ENCODE data around the gene DNAJC17.

The DNAJC17 gene

GRCh38 chr15:40792394-40792793, 14.9 kb downstream of the DNAJC17 start:
- no peak overlapping the region for H3K27ac ChIP-seq (ENCODE audit: low read length)
- H3K9ac ChIP-seq (ENCODE audit: low read length in 2 of 2) = no peak overlapping the region
- no peaks in the 10 kb centered on the region for H3K9me3 ChIP-seq (ENCODE audit: control insufficient read depth in 2 of 2, low read length in 2 of 2)
- peaks cover 6% of the 10 kb centered on the region for H3K4me1 ChIP-seq (ENCODE audit: control insufficient read depth, insufficient read depth, low read length)
- no peaks in the 10 kb centered on the region for H3K27me3 ChIP-seq (ENCODE audit: control insufficient read depth in 1 of 2, insufficient read depth in 2 of 2, low read length in 2 of 2)
- no peak overlapping the region for H3K4me3 ChIP-seq (ENCODE audit: low read length in 2 of 2)
- H3K36me3 ChIP-seq (ENCODE audit: control insufficient read depth in 2 of 2, insufficient read depth in 2 of 2, low read length in 2 of 2) = peaks cover 0 to 5% of the 10 kb centered on the region in 2 donors

- peaks cover 12% of the 10 kb centered on the region for H3K4me1 ChIP-seq (ENCODE audit: control insufficient read depth, insufficient read depth, low read length)
- H3K9ac ChIP-seq (ENCODE audit: low read length in 2 of 2) = no peak overlapping the region
- H3K27ac ChIP-seq (ENCODE audit: low read length) = no peak overlapping the region
- peaks cover 0 to 5% of the 10 kb centered on the region in 2 donors for H3K36me3 ChIP-seq (ENCODE audit: control insufficient read depth in 2 of 2, insufficient read depth in 2 of 2, low read length in 2 of 2)
- no peak overlapping the region for H3K4me3 ChIP-seq (ENCODE audit: low read length in 2 of 2)
- H3K27me3 ChIP-seq (ENCODE audit: control insufficient read depth in 1 of 2, insufficient read depth in 2 of 2, low read length in 2 of 2) = no peaks in the 10 kb centered on the region
- no peaks in the 10 kb centered on the region for H3K9me3 ChIP-seq (ENCODE audit: control insufficient read depth in 2 of 2, low read length in 2 of 2)
Observed at GRCh38 chr15:40790718-40791117, 16.6 kb downstream of the DNAJC17 start.

GRCh38 chr15:40789999-40790398, 17.3 kb downstream of the DNAJC17 start:
- no peak overlapping the region for H3K27ac ChIP-seq (ENCODE audit: low read length)
- H3K9me3 ChIP-seq (ENCODE audit: control insufficient read depth in 2 of 2, low read length in 2 of 2) = no peaks in the 10 kb centered on the region
- peaks cover 0 to 5% of the 10 kb centered on the region in 2 donors for H3K36me3 ChIP-seq (ENCODE audit: control insufficient read depth in 2 of 2, insufficient read depth in 2 of 2, low read length in 2 of 2)
- no peak overlapping the region for H3K4me3 ChIP-seq (ENCODE audit: low read length in 2 of 2)
- peaks cover 15% of the 10 kb centered on the region for H3K4me1 ChIP-seq (ENCODE audit: control insufficient read depth, insufficient read depth, low read length)
- H3K9ac ChIP-seq (ENCODE audit: low read length in 2 of 2) = no peak overlapping the region
- H3K27me3 ChIP-seq (ENCODE audit: control insufficient read depth in 1 of 2, insufficient read depth in 2 of 2, low read length in 2 of 2) = no peaks in the 10 kb centered on the region

GRCh38 chr15:40789119-40789518, 18.2 kb downstream of the DNAJC17 start:
- no peak overlapping the region for H3K4me3 ChIP-seq (ENCODE audit: low read length in 2 of 2)
- no peaks in the 10 kb centered on the region for H3K9me3 ChIP-seq (ENCODE audit: control insufficient read depth in 2 of 2, low read length in 2 of 2)
- H3K27me3 ChIP-seq (ENCODE audit: control insufficient read depth in 1 of 2, insufficient read depth in 2 of 2, low read length in 2 of 2) = no peaks in the 10 kb centered on the region
- no peak overlapping the region for H3K27ac ChIP-seq (ENCODE audit: low read length)
- H3K36me3 ChIP-seq (ENCODE audit: control insufficient read depth in 2 of 2, insufficient read depth in 2 of 2, low read length in 2 of 2) = peaks cover 0 to 5% of the 10 kb centered on the region in 2 donors
- H3K9ac ChIP-seq (ENCODE audit: low read length in 2 of 2) = no peak overlapping the region
- H3K4me1 ChIP-seq (ENCODE audit: control insufficient read depth, insufficient read depth, low read length) = peaks cover 15% of the 10 kb centered on the region

GRCh38 chr15:40787991-40788390, 19.3 kb downstream of the DNAJC17 start:
- Histone ChIP-seq H3K36me3 (ENCODE audit: control insufficient read depth in 2 of 2, insufficient read depth in 2 of 2, low read length in 2 of 2) (peaks cover 0 to 5% of the 10 kb centered on the region in 2 donors), H3K9me3 (ENCODE audit: control insufficient read depth in 2 of 2, low read length in 2 of 2) (no peaks in the 10 kb centered on the region), H3K9ac (ENCODE audit: low read length in 2 of 2) (peak overlapping the region in 1 of 2 donors; percentile 13), H3K27me3 (ENCODE audit: control insufficient read depth in 1 of 2, insufficient read depth in 2 of 2, low read length in 2 of 2) (no peaks in the 10 kb centered on the region), H3K4me3 (ENCODE audit: low read length in 2 of 2) (no peak overlapping the region), H3K4me1 (ENCODE audit: control insufficient read depth, insufficient read depth, low read length) (peaks cover 15% of the 10 kb centered on the region), H3K27ac (ENCODE audit: low read length) (no peak overlapping the region)

GRCh38 chr15:40787344-40787841, 19.9 kb downstream of the DNAJC17 start:
- Histone ChIP-seq H3K27me3 (ENCODE audit: control insufficient read depth in 1 of 2, insufficient read depth in 2 of 2, low read length in 2 of 2) (no peaks in the 10 kb centered on the region), H3K9ac (ENCODE audit: low read length in 2 of 2) (peak overlapping the region in 1 of 2 donors; percentile 13), H3K4me3 (ENCODE audit: low read length in 2 of 2) (no peak overlapping the region), H3K27ac (ENCODE audit: low read length) (no peak overlapping the region), H3K9me3 (ENCODE audit: control insufficient read depth in 2 of 2, low read length in 2 of 2) (no peaks in the 10 kb centered on the region), H3K36me3 (ENCODE audit: control insufficient read depth in 2 of 2, insufficient read depth in 2 of 2, low read length in 2 of 2) (peaks cover 0 to 4% of the 10 kb centered on the region in 2 donors), H3K4me1 (ENCODE audit: control insufficient read depth, insufficient read depth, low read length) (peaks cover 15% of the 10 kb centered on the region)

- Histone ChIP-seq H3K9me3 (ENCODE audit: control insufficient read depth in 2 of 2, low read length in 2 of 2) (no peaks in the 10 kb centered on the region), H3K27ac (ENCODE audit: low read length) (no peak overlapping the region), H3K36me3 (ENCODE audit: control insufficient read depth in 2 of 2, insufficient read depth in 2 of 2, low read length in 2 of 2) (no peaks in the 10 kb centered on the region), H3K27me3 (ENCODE audit: control insufficient read depth in 1 of 2, insufficient read depth in 2 of 2, low read length in 2 of 2) (no peaks in the 10 kb centered on the region), H3K9ac (ENCODE audit: low read length in 2 of 2) (no peak overlapping the region), H3K4me1 (ENCODE audit: control insufficient read depth, insufficient read depth, low read length) (peaks cover 15% of the 10 kb centered on the region), H3K4me3 (ENCODE audit: low read length in 2 of 2) (no peak overlapping the region)
Observed at GRCh38 chr15:40785814-40786213, 21.5 kb downstream of the DNAJC17 start.

GRCh38 chr15:40785164-40785563, 22.1 kb downstream of the DNAJC17 start:
- Histone ChIP-seq H3K9me3 (ENCODE audit: control insufficient read depth in 2 of 2, low read length in 2 of 2) (no peaks in the 10 kb centered on the region), H3K4me3 (ENCODE audit: low read length in 2 of 2) (no peak overlapping the region), H3K36me3 (ENCODE audit: control insufficient read depth in 2 of 2, insufficient read depth in 2 of 2, low read length in 2 of 2) (no peaks in the 10 kb centered on the region), H3K9ac (ENCODE audit: low read length in 2 of 2) (no peak overlapping the region), H3K4me1 (ENCODE audit: control insufficient read depth, insufficient read depth, low read length) (peaks cover 15% of the 10 kb centered on the region), H3K27me3 (ENCODE audit: control insufficient read depth in 1 of 2, insufficient read depth in 2 of 2, low read length in 2 of 2) (no peaks in the 10 kb centered on the region), H3K27ac (ENCODE audit: low read length) (no peak overlapping the region)

GRCh38 chr15:40782609-40783227, 24.6 kb downstream of the DNAJC17 start:
- H3K4me1 ChIP-seq (ENCODE audit: control insufficient read depth, insufficient read depth, low read length) = peaks cover 11% of the 10 kb centered on the region
- H3K27ac ChIP-seq (ENCODE audit: low read length) = no peak overlapping the region
- no peaks in the 10 kb centered on the region for H3K27me3 ChIP-seq (ENCODE audit: control insufficient read depth in 1 of 2, insufficient read depth in 2 of 2, low read length in 2 of 2)
- no peaks in the 10 kb centered on the region for H3K9me3 ChIP-seq (ENCODE audit: control insufficient read depth in 2 of 2, low read length in 2 of 2)
- no peak overlapping the region for H3K4me3 ChIP-seq (ENCODE audit: low read length in 2 of 2)
- H3K9ac ChIP-seq (ENCODE audit: low read length in 2 of 2) = no peak overlapping the region
- H3K36me3 ChIP-seq (ENCODE audit: control insufficient read depth in 2 of 2, insufficient read depth in 2 of 2, low read length in 2 of 2) = peaks cover 9 to 13% of the 10 kb centered on the region in 2 donors

GRCh38 chr15:40776537-40777141, 30.6 kb downstream of the DNAJC17 start:
- Histone ChIP-seq H3K27ac (ENCODE audit: low read length) (no peak overlapping the region), H3K4me1 (ENCODE audit: control insufficient read depth, insufficient read depth, low read length) (no peaks in the 10 kb centered on the region), H3K4me3 (ENCODE audit: low read length in 2 of 2) (no peak overlapping the region), H3K9ac (ENCODE audit: low read length in 2 of 2) (no peak overlapping the region), H3K27me3 (ENCODE audit: control insufficient read depth in 1 of 2, insufficient read depth in 2 of 2, low read length in 2 of 2) (no peaks in the 10 kb centered on the region), H3K9me3 (ENCODE audit: control insufficient read depth in 2 of 2, low read length in 2 of 2) (no peaks in the 10 kb centered on the region), H3K36me3 (ENCODE audit: control insufficient read depth in 2 of 2, insufficient read depth in 2 of 2, low read length in 2 of 2) (peaks cover 50 to 51% of the 10 kb centered on the region in 2 donors)

Data from stomach smooth muscle (tissue), 2 donors.